Measurements from ENCODE around the gene TRPV3.
A peak's percentile ranks its signal among the peaks of the same experiment; 100 is the strongest.

TRPV3 gene

GRCh38 chr17:3576970-3577369 lies 19.4 kb upstream of the TRPV3 start:
- no peak overlapping the region for H3K27ac ChIP-seq (ENCODE audit: poor library complexity, severe bottlenecking)
- no peak for TF ChIP-seq CTCF (IDR thresholded peaks at IDR 0.05; ENCODE audit: poor library complexity, severe bottlenecking)
- no peak overlapping the region for H3K4me3 ChIP-seq (ENCODE audit: severe bottlenecking)
- H3K9me3 ChIP-seq (ENCODE audit: severe bottlenecking): no peaks in the 10 kb centered on the region
- ATAC-seq (ENCODE audit: low read depth): no peak
- H3K4me1 ChIP-seq (ENCODE audit: insufficient read depth, poor library complexity, severe bottlenecking): peaks cover 8% of the 10 kb centered on the region
- H3K36me3 ChIP-seq (ENCODE audit: low read depth): no peaks in the 10 kb centered on the region
- no peak for DNase-seq (ENCODE audit: low spot score)
- H3K27me3 ChIP-seq (ENCODE audit: insufficient read depth, poor library complexity, severe bottlenecking): no peaks in the 10 kb centered on the region

GRCh38 chr17:3575511-3575910 lies 17.9 kb upstream of the TRPV3 start:
- peak overlapping the region; percentile 82 for H3K27ac ChIP-seq (ENCODE audit: poor library complexity, severe bottlenecking)
- TF ChIP-seq CTCF (IDR thresholded peaks at IDR 0.05; ENCODE audit: poor library complexity, severe bottlenecking): no peak
- no peaks in the 10 kb centered on the region for H3K27me3 ChIP-seq (ENCODE audit: insufficient read depth, poor library complexity, severe bottlenecking)
- DNase-seq (ENCODE audit: low spot score) (no peak), ATAC-seq (ENCODE audit: low read depth) (peak; percentile 93)
- H3K4me3 ChIP-seq (ENCODE audit: severe bottlenecking): no peak overlapping the region
- no peaks in the 10 kb centered on the region for H3K36me3 ChIP-seq (ENCODE audit: low read depth)
- peaks cover 8% of the 10 kb centered on the region for H3K4me1 ChIP-seq (ENCODE audit: insufficient read depth, poor library complexity, severe bottlenecking)
- H3K9me3 ChIP-seq (ENCODE audit: severe bottlenecking): no peaks in the 10 kb centered on the region

- ATAC-seq (ENCODE audit: low read depth) (0 out of 3 replicates have a peak, but pooled peaks have one; percentile 8), DNase-seq (ENCODE audit: low spot score) (peak; percentile 53)
- H3K4me1 ChIP-seq (ENCODE audit: insufficient read depth, poor library complexity, severe bottlenecking): peaks cover 8% of the 10 kb centered on the region
- H3K4me3 ChIP-seq (ENCODE audit: severe bottlenecking): no peak overlapping the region
- H3K27ac ChIP-seq (ENCODE audit: poor library complexity, severe bottlenecking): peak overlapping the region; percentile 82
- H3K27me3 ChIP-seq (ENCODE audit: insufficient read depth, poor library complexity, severe bottlenecking): no peaks in the 10 kb centered on the region
- no peak for TF ChIP-seq CTCF (IDR thresholded peaks at IDR 0.05; ENCODE audit: poor library complexity, severe bottlenecking)
- no peaks in the 10 kb centered on the region for H3K9me3 ChIP-seq (ENCODE audit: severe bottlenecking)
- H3K36me3 ChIP-seq (ENCODE audit: low read depth): no peaks in the 10 kb centered on the region
Observed at GRCh38 chr17:3574231-3574630, 16.6 kb upstream of the TRPV3 start.

- TF ChIP-seq CTCF (IDR thresholded peaks at IDR 0.05; ENCODE audit: poor library complexity, severe bottlenecking): no peak
- H3K4me1 ChIP-seq (ENCODE audit: insufficient read depth, poor library complexity, severe bottlenecking): peaks cover 8% of the 10 kb centered on the region
- no peaks in the 10 kb centered on the region for H3K9me3 ChIP-seq (ENCODE audit: severe bottlenecking)
- no peaks in the 10 kb centered on the region for H3K27me3 ChIP-seq (ENCODE audit: insufficient read depth, poor library complexity, severe bottlenecking)
- no peak for DNase-seq (ENCODE audit: low spot score)
- H3K36me3 ChIP-seq (ENCODE audit: low read depth): no peaks in the 10 kb centered on the region
- no peak overlapping the region for H3K27ac ChIP-seq (ENCODE audit: poor library complexity, severe bottlenecking)
- H3K4me3 ChIP-seq (ENCODE audit: severe bottlenecking): no peak overlapping the region
- no peak for ATAC-seq (ENCODE audit: low read depth)
Observed at GRCh38 chr17:3573246-3574100, 15.9 kb upstream of the TRPV3 start.

- TF ChIP-seq CTCF (IDR thresholded peaks at IDR 0.05; ENCODE audit: poor library complexity, severe bottlenecking): no peak
- Histone ChIP-seq H3K4me3 (ENCODE audit: severe bottlenecking) (no peak overlapping the region), H3K27me3 (ENCODE audit: insufficient read depth, poor library complexity, severe bottlenecking) (no peaks in the 10 kb centered on the region), H3K9me3 (ENCODE audit: severe bottlenecking) (no peaks in the 10 kb centered on the region), H3K27ac (ENCODE audit: poor library complexity, severe bottlenecking) (no peak overlapping the region), H3K4me1 (ENCODE audit: insufficient read depth, poor library complexity, severe bottlenecking) (peaks cover 8% of the 10 kb centered on the region), H3K36me3 (ENCODE audit: low read depth) (no peaks in the 10 kb centered on the region)
- no peak for ATAC-seq (ENCODE audit: low read depth)
- no peak for DNase-seq (ENCODE audit: low spot score)
Observed at GRCh38 chr17:3572231-3572630, 14.6 kb upstream of the TRPV3 start.
